NCI-H460 (cell line): ENCODE data around the gene SLC24A3. TPM values are rescaled to one million over a fixed set of nuclear protein-coding genes. Genes with fewer than 3 reads are reported as not detected.

ENCODE experiments used
- DNase-seq: peaks from one replicate; pipeline ENCODE4 v3.0.0-alpha.2; 2016; ENCODE audit warnings: low read depth; ENCODE audit errors: extremely low read depth
- total RNA-seq: library from RNA; depleted of rRNA; stranded (reverse); fragments of >200 nt; shearing (Covaris generic); gene quantifications from 2 replicates; pipeline ENCODE4 v1.2.3, GENCODE V29; 2014

SLC24A3 gene
- total RNA-seq, 1 experiment from 2014 or later = 0.02 TPM

GRCh38 chr20:19449051-19449450 is 236.6 kb downstream of the SLC24A3 start:
- DNase-seq = no peak

- DNase-seq = no peak
Measured at GRCh38 chr20:19451231-19451922, 238.9 kb downstream of the SLC24A3 start.

GRCh38 chr20:19451923-19452295 is 239.5 kb downstream of the SLC24A3 start:
- DNase-seq = no peak

- no peak for DNase-seq
Measured at GRCh38 chr20:19453410-19453809, 241.0 kb downstream of the SLC24A3 start.

GRCh38 chr20:19453862-19454261 is 241.4 kb downstream of the SLC24A3 start:
- no peak for DNase-seq

GRCh38 chr20:19456595-19457395 is 244.4 kb downstream of the SLC24A3 start:
- DNase-seq = no peak

GRCh38 chr20:19457611-19458010 is 245.2 kb downstream of the SLC24A3 start:
- no peak for DNase-seq

GRCh38 chr20:19460386-19460785 is 247.9 kb downstream of the SLC24A3 start:
- DNase-seq = no peak

GRCh38 chr20:19462491-19462890 is 250.0 kb downstream of the SLC24A3 start:
- no peak for DNase-seq

GRCh38 chr20:19463597-19463996 is 251.2 kb downstream of the SLC24A3 start:
- DNase-seq = no peak

- DNase-seq = no peak
Measured at GRCh38 chr20:19465536-19465935, 253.1 kb downstream of the SLC24A3 start.

GRCh38 chr20:19466206-19466928 is 253.9 kb downstream of the SLC24A3 start:
- DNase-seq = no peak

- DNase-seq = no peak
Measured at GRCh38 chr20:19473216-19473921, 260.9 kb downstream of the SLC24A3 start.

GRCh38 chr20:19473922-19474286 is 261.5 kb downstream of the SLC24A3 start:
- DNase-seq = no peak

- no peak for DNase-seq
Measured at GRCh38 chr20:19478320-19478895, 266.0 kb downstream of the SLC24A3 start.

GRCh38 chr20:19482726-19483125 is 270.3 kb downstream of the SLC24A3 start:
- no peak for DNase-seq

- no peak for DNase-seq
Measured at GRCh38 chr20:19483309-19483708, 270.9 kb downstream of the SLC24A3 start.

GRCh38 chr20:19486446-19486845 is 274.0 kb downstream of the SLC24A3 start:
- DNase-seq = no peak

GRCh38 chr20:19487420-19487819 is 275.0 kb downstream of the SLC24A3 start:
- DNase-seq = no peak

GRCh38 chr20:19491241-19491640 is 278.8 kb downstream of the SLC24A3 start:
- DNase-seq = no peak

- DNase-seq = no peak
Measured at GRCh38 chr20:19492116-19492515, 279.7 kb downstream of the SLC24A3 start.
